Measurements from ENCODE around the gene IGFBP6.

Gene IGFBP6

GRCh38 chr12:53113951-53114350 is 16.5 kb downstream of the IGFBP6 start:
- in situ Hi-C loops (cut with MboI; ENCODE audit: low sequenced_read_pairs) = no loop called here

- in situ Hi-C loops (cut with MboI; ENCODE audit: low sequenced_read_pairs) = no loop called here
Observed at GRCh38 chr12:53115112-53115890, 17.8 kb downstream of the IGFBP6 start.

- in situ Hi-C loops (cut with MboI; ENCODE audit: low sequenced_read_pairs) = no loop called here
Observed at GRCh38 chr12:53115891-53116648, 18.6 kb downstream of the IGFBP6 start.

- in situ Hi-C loops (cut with MboI; ENCODE audit: low sequenced_read_pairs) = no loop called here
Observed at GRCh38 chr12:53118751-53119300, 21.4 kb downstream of the IGFBP6 start.

GRCh38 chr12:53120685-53121525 is 23.4 kb downstream of the IGFBP6 start:
- in situ Hi-C loops (cut with MboI; ENCODE audit: low sequenced_read_pairs) = no loop called here

- in situ Hi-C loops (cut with MboI; ENCODE audit: low sequenced_read_pairs) = no loop called here
Observed at GRCh38 chr12:53122961-53123468, 25.5 kb downstream of the IGFBP6 start.

- in situ Hi-C loops (cut with MboI; ENCODE audit: low sequenced_read_pairs) = no loop called here
Observed at GRCh38 chr12:53123578-53124351, 26.3 kb downstream of the IGFBP6 start.

GRCh38 chr12:53124352-53124723 is 26.9 kb downstream of the IGFBP6 start:
- in situ Hi-C loops (cut with MboI; ENCODE audit: low sequenced_read_pairs) = no loop called here

- in situ Hi-C loops (cut with MboI; ENCODE audit: low sequenced_read_pairs) = no loop called here
Observed at GRCh38 chr12:53127169-53127568, 29.7 kb downstream of the IGFBP6 start.

- in situ Hi-C loops (cut with MboI; ENCODE audit: low sequenced_read_pairs) = no loop called here
Observed at GRCh38 chr12:53128780-53129569, 31.5 kb downstream of the IGFBP6 start.

GRCh38 chr12:53131844-53132243 is 34.4 kb downstream of the IGFBP6 start:
- in situ Hi-C loops (cut with MboI; ENCODE audit: low sequenced_read_pairs) = no loop called here

- in situ Hi-C loops (cut with MboI; ENCODE audit: low sequenced_read_pairs) = no loop called here
Observed at GRCh38 chr12:53133722-53134121, 36.3 kb downstream of the IGFBP6 start.

- in situ Hi-C loops (cut with MboI; ENCODE audit: low sequenced_read_pairs) = no loop called here
Observed at GRCh38 chr12:53143355-53143754, 45.9 kb downstream of the IGFBP6 start.

- in situ Hi-C loops (cut with MboI; ENCODE audit: low sequenced_read_pairs) = no loop called here
Observed at GRCh38 chr12:53145383-53146260, 48.2 kb downstream of the IGFBP6 start.

- in situ Hi-C loops (cut with MboI; ENCODE audit: low sequenced_read_pairs) = no loop called here
Observed at GRCh38 chr12:53147181-53147580, 49.7 kb downstream of the IGFBP6 start.

GRCh38 chr12:53147653-53148052 is 50.2 kb downstream of the IGFBP6 start:
- in situ Hi-C loops (cut with MboI; ENCODE audit: low sequenced_read_pairs) = no loop called here

- in situ Hi-C loops (cut with MboI; ENCODE audit: low sequenced_read_pairs) = no loop called here
Observed at GRCh38 chr12:53151039-53151438, 53.6 kb downstream of the IGFBP6 start.

Measured in HL-60/S4 (cell line).